Thyroid gland (tissue), 4 donors: ENCODE results near the gene LRRC42.

Source experiments
- CTCF ChIP-seq, 6 experiments: fragments of 200-600 bp in 3 of 6; fragments of 450-650 bp in 3 of 6; sonication (generic) in 3 of 6; IDR thresholded peaks; one replicate each; pipeline ENCODE4 v1.5.1; 2016 to 2019; ENCODE audit warnings: antibody characterized with exemption in 6 of 6, mild to moderate bottlenecking in 2 of 6, inconsistent platforms in 1 of 6, moderate library complexity in 1 of 6
- POLR2A ChIP-seq, 2 donors: fragments of 450-650 bp; IDR thresholded peaks; one replicate each; pipeline ENCODE4 v1.6.1; 2017; ENCODE audit warnings: antibody characterized with exemption in 2 of 2, mild to moderate bottlenecking in 2 of 2, moderate library complexity in 1 of 2

GRCh38 chr1:53964109-53964508, 18.0 kb downstream of the LRRC42 start:
- TF ChIP-seq CTCF (IDR thresholded peaks at IDR 0.05) (no peak), POLR2A (IDR thresholded peaks at IDR 0.05) (no peak)
